Trophoblast cell (in vitro differentiated cells and primary cell): Measurements from ENCODE around the gene BTBD8.

ENCODE experiments used
- DNase-seq, 2 donors: peaks; one replicate each; pipeline ENCODE4 v3.0.0-alpha.2; 2016
- H2AFZ ChIP-seq: 2 replicates; pipeline ENCODE4 v1.6.1; 2013; ENCODE audit warnings: low read length, moderate library complexity, mild to moderate bottlenecking; ENCODE audit not compliant: insufficient read depth, poor library complexity
- H2AK5ac ChIP-seq: 2 replicates; pipeline ENCODE4 v1.6.1; 2013; ENCODE audit warnings: mild to moderate bottlenecking, low read length
- H2BK120ac ChIP-seq: 2 replicates; pipeline ENCODE4 v1.6.1; 2013; ENCODE audit warnings: low read length, mild to moderate bottlenecking, moderate library complexity; ENCODE audit not compliant: insufficient read depth, poor library complexity
- H2BK12ac ChIP-seq: 2 replicates; pipeline ENCODE4 v1.6.1; 2013; ENCODE audit warnings: mild to moderate bottlenecking, low read length, moderate library complexity
- H2BK5ac ChIP-seq: 2 replicates; pipeline ENCODE4 v1.6.1; 2013; ENCODE audit warnings: low read length, low read depth, moderate library complexity, mild to moderate bottlenecking; ENCODE audit not compliant: poor library complexity
- H3K14ac ChIP-seq: 2 replicates; pipeline ENCODE4 v1.6.1; 2013; ENCODE audit warnings: mild to moderate bottlenecking, low read length
- H3K18ac ChIP-seq: 2 replicates; pipeline ENCODE4 v1.6.1; 2013; ENCODE audit warnings: mild to moderate bottlenecking, low read length
- H3K23ac ChIP-seq: 2 replicates; pipeline ENCODE4 v1.6.1; 2013; ENCODE audit warnings: low read length
- H3K27ac ChIP-seq: 2 replicates; pipeline ENCODE4 v1.5.1; 2013; ENCODE audit warnings: low read depth, mild to moderate bottlenecking, inconsistent platforms, low read length, moderate library complexity
- H3K27me3 ChIP-seq: 2 replicates; pipeline ENCODE4 v1.6.1; 2013; ENCODE audit warnings: inconsistent platforms, mild to moderate bottlenecking, low read length, moderate library complexity; ENCODE audit not compliant: insufficient read depth
- H3K36me3 ChIP-seq, 2 experiments: 1 replicate in 1 of 2; 2 replicates in 1 of 2; pipeline ENCODE4 v1.6.1; 2013; ENCODE audit warnings: low read length in 2 of 2, mild to moderate bottlenecking in 2 of 2, moderate library complexity in 1 of 2; ENCODE audit not compliant: insufficient read depth in 2 of 2, control insufficient read depth in 1 of 2
- H3K4ac ChIP-seq: 2 replicates; pipeline ENCODE4 v1.6.1; 2013; ENCODE audit warnings: low read depth, mild to moderate bottlenecking, low read length, moderate library complexity
- H3K4me1 ChIP-seq, 2 experiments: 1 replicate in 1 of 2; 2 replicates in 1 of 2; pipeline ENCODE4 v1.6.1; 2013; ENCODE audit warnings: low read length in 2 of 2, mild to moderate bottlenecking in 2 of 2, moderate library complexity in 1 of 2; ENCODE audit not compliant: insufficient read depth in 2 of 2, control insufficient read depth in 1 of 2
- H3K4me2 ChIP-seq: 2 replicates; pipeline ENCODE4 v1.6.1; 2013; ENCODE audit warnings: inconsistent platforms, mild to moderate bottlenecking, low read length, moderate library complexity
- H3K4me3 ChIP-seq: 2 replicates; pipeline ENCODE4 v1.5.1; 2013; ENCODE audit warnings: mild to moderate bottlenecking, low read depth, low read length, inconsistent platforms
- H3K79me1 ChIP-seq: one replicate; pipeline ENCODE4 v1.6.1; 2013; ENCODE audit warnings: low read length
- H3K79me2 ChIP-seq: 2 replicates; pipeline ENCODE4 v1.6.1; 2013; ENCODE audit warnings: low read length, mild to moderate bottlenecking; ENCODE audit not compliant: control insufficient read depth, insufficient read depth, poor library complexity
- H3K9ac ChIP-seq: 2 replicates; pipeline ENCODE4 v1.6.1; 2013; ENCODE audit warnings: mild to moderate bottlenecking, low read length
- H3K9me3 ChIP-seq: 2 replicates; pipeline ENCODE4 v1.6.1; 2013; ENCODE audit warnings: low read depth, mild to moderate bottlenecking, control low read depth, inconsistent platforms, low read length; ENCODE audit not compliant: insufficient read depth
- H4K12ac ChIP-seq: 2 replicates; pipeline ENCODE4 v1.6.1; 2013; ENCODE audit warnings: low read depth, mild to moderate bottlenecking, low read length, moderate library complexity
- H4K8ac ChIP-seq: 2 replicates; pipeline ENCODE4 v1.6.1; 2013; ENCODE audit warnings: low read depth, mild to moderate bottlenecking, low read length, moderate library complexity
- H4K91ac ChIP-seq: one replicate; pipeline ENCODE4 v1.6.1; 2013; ENCODE audit warnings: low read depth, mild to moderate bottlenecking, low read length, moderate library complexity
- WGBS: extraction: QIAGEN DNeasy Blood & Tissue Kit; methylation state at CpG from one replicate; pipeline ENCODE4 v1.1.7; 2013; ENCODE audit warnings: missing lambda C conversion rate; ENCODE audit not compliant: insufficient read length, insufficient coverage; ENCODE audit errors: extremely low coverage; 5-methylcytosine and 5-hydroxymethylcytosine counted together

Gene BTBD8

GRCh38 chr1:92096317-92096716, 16.2 kb downstream of the BTBD8 start:
- H3K4me1 ChIP-seq: no peaks in the 10 kb centered on the region
- H2BK120ac ChIP-seq: no peak overlapping the region
- peak in 1 of 2 donors; percentile 6 for DNase-seq
- no peak overlapping the region for H2AK5ac ChIP-seq
- no peak overlapping the region for H3K4me3 ChIP-seq
- H3K27ac ChIP-seq: no peak overlapping the region
- no peak overlapping the region for H3K4me2 ChIP-seq
- H3K9ac ChIP-seq: no peak overlapping the region
- no peaks in the 10 kb centered on the region for H3K79me2 ChIP-seq
- no peaks in the 10 kb centered on the region for H3K36me3 ChIP-seq
- no peak overlapping the region for H2AFZ ChIP-seq
- no peak overlapping the region for H3K18ac ChIP-seq
- H4K8ac ChIP-seq: no peak overlapping the region
- H3K4ac ChIP-seq: no peak overlapping the region
- H3K14ac ChIP-seq: no peak overlapping the region
- no peak overlapping the region for H3K23ac ChIP-seq
- no peak overlapping the region for H2BK5ac ChIP-seq
- H2BK12ac ChIP-seq: no peak overlapping the region
- no peaks in the 10 kb centered on the region for H3K9me3 ChIP-seq
- H3K27me3 ChIP-seq: no peaks in the 10 kb centered on the region
- no peak overlapping the region for H4K91ac ChIP-seq
- no peaks in the 10 kb centered on the region for H3K79me1 ChIP-seq
- H4K12ac ChIP-seq: no peak overlapping the region

- Histone ChIP-seq H3K27ac (no peak overlapping the region), H3K36me3 (no peaks in the 10 kb centered on the region), H2BK120ac (no peak overlapping the region), H3K9me3 (no peaks in the 10 kb centered on the region), H2BK12ac (no peak overlapping the region), H4K91ac (no peak overlapping the region), H3K4me2 (no peak overlapping the region), H4K8ac (no peak overlapping the region), H2AK5ac (no peak overlapping the region), H3K27me3 (no peaks in the 10 kb centered on the region), H3K4me3 (no peak overlapping the region), H3K23ac (no peak overlapping the region), H3K14ac (no peak overlapping the region), H3K79me2 (no peaks in the 10 kb centered on the region), H2AFZ (no peak overlapping the region), H3K4me1 (no peaks in the 10 kb centered on the region), H4K12ac (no peak overlapping the region), H3K9ac (no peak overlapping the region), H3K18ac (no peak overlapping the region), H2BK5ac (no peak overlapping the region), H3K79me1 (no peaks in the 10 kb centered on the region), H3K4ac (no peak overlapping the region)
- DNase-seq: no peak
- WGBS: no CpG with 5 or more reads among the region's 3 CpGs
Measured at GRCh38 chr1:92105546-92106081, 25.5 kb downstream of the BTBD8 start.

- H3K18ac ChIP-seq: no peak overlapping the region
- no peak overlapping the region for H3K23ac ChIP-seq
- no peak overlapping the region for H3K4ac ChIP-seq
- WGBS: no CpG with 5 or more reads among the region's 2 CpGs
- H3K79me2 ChIP-seq: no peaks in the 10 kb centered on the region
- H3K14ac ChIP-seq: no peak overlapping the region
- H4K91ac ChIP-seq: no peak overlapping the region
- H3K79me1 ChIP-seq: no peaks in the 10 kb centered on the region
- no peak overlapping the region for H2BK12ac ChIP-seq
- no peaks in the 10 kb centered on the region for H3K27me3 ChIP-seq
- no peak overlapping the region for H4K8ac ChIP-seq
- no peak overlapping the region for H2AK5ac ChIP-seq
- DNase-seq: no peak
- no peak overlapping the region for H3K4me2 ChIP-seq
- H2BK5ac ChIP-seq: no peak overlapping the region
- no peak overlapping the region for H2AFZ ChIP-seq
- H4K12ac ChIP-seq: no peak overlapping the region
- no peaks in the 10 kb centered on the region for H3K4me1 ChIP-seq
- H2BK120ac ChIP-seq: no peak overlapping the region
- H3K4me3 ChIP-seq: no peak overlapping the region
- no peak overlapping the region for H3K27ac ChIP-seq
- H3K9me3 ChIP-seq: no peaks in the 10 kb centered on the region
- H3K36me3 ChIP-seq: no peaks in the 10 kb centered on the region
- no peak overlapping the region for H3K9ac ChIP-seq
Measured at GRCh38 chr1:92108631-92109030, 28.5 kb downstream of the BTBD8 start.

GRCh38 chr1:92117526-92117925, 37.4 kb downstream of the BTBD8 start:
- Histone ChIP-seq H4K8ac (no peak overlapping the region), H3K4me2 (no peak overlapping the region), H2AFZ (no peak overlapping the region), H4K91ac (no peak overlapping the region), H3K27me3 (no peaks in the 10 kb centered on the region), H3K36me3 (no peaks in the 10 kb centered on the region), H3K14ac (no peak overlapping the region), H3K27ac (no peak overlapping the region), H3K79me2 (no peaks in the 10 kb centered on the region), H2BK120ac (no peak overlapping the region), H2BK12ac (no peak overlapping the region), H4K12ac (no peak overlapping the region), H3K9ac (no peak overlapping the region), H3K23ac (no peak overlapping the region), H2AK5ac (no peak overlapping the region), H3K4me1 (peaks cover 0 to 1% of the 10 kb centered on the region in 2 experiments), H3K9me3 (no peaks in the 10 kb centered on the region), H3K4me3 (no peak overlapping the region), H3K79me1 (no peaks in the 10 kb centered on the region), H2BK5ac (no peak overlapping the region), H3K4ac (no peak overlapping the region), H3K18ac (no peak overlapping the region)
- no CpG with 5 or more reads among the region's 2 CpGs for WGBS
- no peak for DNase-seq
